Caki2 (cell line): Measurements from ENCODE around the gene ZNF503. TPM values are rescaled to one million over a fixed set of nuclear protein-coding genes. Genes with fewer than 3 reads are reported as not detected.

Source experiments
- DNase-seq: peaks from one replicate; pipeline ENCODE4 v3.0.0-alpha.2; 2015; ENCODE audit warnings: low read depth
- in situ Hi-C: cut with HindIII; loops from 2 replicates; pipeline ENCODE4 v1.10.0; 2016; ENCODE audit warnings: low sequenced_read_pairs, low pct_unique_long_range_greater_than_20kb, mixed read lengths
- total RNA-seq: library from RNA; depleted of rRNA; stranded (reverse); fragments of >200 nt; shearing (Covaris generic); gene quantifications from 2 replicates; pipeline ENCODE4 v1.2.3, GENCODE V29; 2014; ENCODE audit warnings: low replicate concordance

The ZNF503 gene
- total RNA-seq, 1 experiment from 2014 or later = 11.6 TPM

DNA sequence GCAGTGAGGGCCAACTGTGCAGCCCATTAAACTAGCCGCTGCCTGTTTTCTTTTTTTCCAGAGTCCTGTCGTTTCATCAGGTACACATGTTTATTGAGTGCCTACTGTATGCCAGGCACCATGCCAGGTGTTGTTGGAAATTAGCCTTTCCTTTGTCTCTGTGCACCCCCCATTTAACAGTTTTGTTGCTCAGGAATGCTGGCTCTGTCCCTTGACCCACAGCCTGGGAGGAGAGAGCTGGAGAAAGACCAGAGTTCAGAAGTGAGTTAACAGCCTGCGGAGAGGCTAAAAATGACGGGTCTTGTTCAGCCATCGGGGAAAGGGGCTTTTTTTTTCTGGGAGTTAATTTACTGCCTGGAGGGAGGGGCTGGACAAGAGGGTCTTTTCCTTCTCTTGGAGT is 31.2 kb upstream of the ZNF503 start:
- DNase-seq = no peak
- in situ Hi-C loops = no loop called here

DNA sequence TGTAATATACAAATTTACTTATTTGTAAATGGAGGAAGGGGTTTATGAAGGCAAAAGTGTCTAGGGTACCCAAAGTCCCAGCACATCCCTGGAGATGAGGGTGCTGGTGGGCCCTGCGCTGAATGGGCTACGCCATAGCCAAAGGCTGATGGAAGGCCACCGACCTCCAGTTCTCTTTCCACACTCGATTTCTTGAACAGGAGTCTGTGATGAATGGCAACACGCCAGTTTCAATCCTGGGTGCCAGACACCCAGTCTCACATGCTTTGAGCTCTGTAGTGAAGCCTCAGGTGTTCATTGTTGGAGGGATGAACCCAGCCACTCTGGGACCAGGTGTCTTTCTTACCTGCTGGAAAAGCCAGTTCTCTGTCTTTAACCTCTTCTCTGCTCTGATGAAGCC is 30.6 kb upstream of the ZNF503 start:
- no peak for DNase-seq
- in situ Hi-C loops = no loop called here

DNA sequence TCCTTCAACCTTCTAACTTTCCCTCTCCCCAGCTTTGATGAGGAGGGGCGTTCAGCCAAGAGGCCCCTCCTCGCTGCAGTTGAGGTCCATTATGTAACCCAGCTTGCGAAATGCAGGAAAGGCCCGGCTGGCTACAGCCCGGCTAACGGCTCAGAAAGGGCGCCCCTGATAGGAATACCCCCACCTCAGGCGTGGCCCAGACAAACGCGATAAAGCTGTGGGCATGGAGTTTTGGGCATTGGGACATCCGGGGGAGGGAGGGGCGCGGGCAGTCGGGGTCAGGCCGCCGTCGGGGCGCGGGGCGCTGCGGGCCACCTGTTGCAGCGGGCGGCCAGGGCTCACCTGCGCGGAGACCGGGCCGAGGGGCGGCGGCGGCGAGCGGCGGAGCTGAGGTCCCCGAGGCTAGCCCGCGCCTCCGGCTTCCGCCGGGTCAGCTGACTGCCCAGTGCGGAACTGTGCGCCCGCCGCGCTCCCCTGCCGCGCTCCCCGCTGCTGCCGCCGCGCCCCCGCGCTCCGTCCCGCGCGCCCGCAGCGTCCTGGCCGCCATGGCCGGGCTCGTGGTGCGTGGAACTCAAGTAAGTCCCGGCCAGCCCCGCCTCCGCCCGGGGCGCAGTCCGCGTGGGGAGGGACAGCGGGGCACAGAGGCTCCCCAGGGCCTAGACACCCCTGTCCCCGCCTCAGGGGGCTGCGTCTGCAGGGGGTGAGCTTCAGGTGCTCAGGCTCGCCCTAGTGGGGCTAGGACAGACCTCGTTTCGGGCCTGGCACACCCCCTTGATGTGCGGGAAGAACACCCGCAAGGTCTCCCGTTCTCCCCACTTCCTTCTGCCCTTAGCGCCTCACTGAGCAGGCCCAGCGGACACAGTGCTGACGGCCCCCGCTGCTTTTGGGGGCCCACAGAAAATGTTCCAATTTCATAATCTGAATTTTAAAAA is 29.9 kb upstream of the ZNF503 start, which contains the start of gene LRMDA:
Gene LRMDA (plus strand): TSS at position 445 of the 932 bp plus-strand sequence.
- in situ Hi-C loops = no loop called here
- DNase-seq = peak; percentile 32

DNA sequence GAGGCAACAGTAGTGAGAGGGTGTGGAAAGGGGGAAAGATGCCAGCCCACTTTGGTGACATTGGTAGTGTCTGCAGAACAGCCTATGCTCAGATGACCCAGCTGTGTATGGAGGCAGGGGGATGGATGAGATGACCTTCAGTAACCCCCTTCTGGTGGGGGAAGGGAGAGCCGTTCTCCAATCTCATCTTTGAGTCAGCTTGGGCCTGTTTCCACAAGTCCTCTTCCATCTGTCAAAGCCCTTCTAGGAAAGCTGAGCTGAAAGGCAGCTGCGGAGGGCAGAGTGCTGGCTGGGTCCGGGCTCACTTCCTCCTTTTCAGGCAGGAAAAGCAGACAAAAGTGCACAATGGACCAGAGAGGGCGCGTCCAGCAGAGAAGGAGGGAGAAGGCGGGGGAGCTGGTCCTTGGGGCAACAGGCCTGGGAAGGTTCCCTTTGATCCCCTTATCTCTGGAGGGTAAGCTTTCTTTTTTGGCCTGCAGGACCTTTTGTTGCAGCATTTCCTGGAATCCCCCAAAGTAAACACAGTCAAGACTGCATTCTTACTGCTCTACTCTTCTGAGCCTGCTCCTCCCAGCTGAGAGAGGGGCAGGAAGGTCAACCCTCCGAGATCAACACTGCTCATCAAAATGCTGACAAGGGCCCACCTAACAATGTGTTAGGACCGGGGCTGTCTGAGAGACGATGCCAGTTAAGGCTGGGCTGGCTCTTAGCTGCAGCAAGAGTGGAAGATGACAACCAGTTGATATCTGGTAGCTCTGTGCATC is 28.6 kb upstream of the ZNF503 start:
- in situ Hi-C loops = no loop called here
- DNase-seq = no peak

DNA sequence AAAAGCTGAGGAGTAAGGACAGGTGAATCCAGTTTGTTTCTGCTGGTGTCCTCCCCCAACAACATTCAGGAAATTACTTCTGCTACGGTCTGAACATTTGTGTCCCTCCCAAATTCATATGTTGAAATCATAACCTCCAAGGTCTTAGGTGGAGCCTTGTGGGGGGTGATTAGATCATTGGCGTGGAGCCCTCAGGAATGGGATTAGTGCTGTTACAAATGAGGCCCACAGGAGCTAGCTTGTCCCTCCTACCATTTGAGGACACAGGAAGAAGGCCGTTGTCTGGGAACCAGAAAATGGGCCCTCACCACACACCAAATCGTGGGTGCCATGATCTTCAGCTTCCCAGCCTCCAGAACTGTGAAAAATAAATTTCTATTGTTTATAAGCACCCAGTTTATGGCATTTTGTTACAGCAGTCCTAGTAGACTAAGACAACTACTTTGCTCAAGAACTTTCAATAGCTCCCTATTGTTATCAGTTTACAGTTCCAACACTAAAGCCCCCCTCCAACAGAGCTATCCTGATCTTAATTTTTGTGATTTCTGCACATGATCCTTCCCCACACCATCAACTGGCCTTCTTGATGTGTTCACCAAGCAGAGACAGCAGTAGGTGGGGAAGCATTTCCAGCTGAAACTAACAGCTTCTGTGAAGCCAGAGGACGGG is 27.7 kb upstream of the ZNF503 start:
- DNase-seq = no peak
- in situ Hi-C loops = no loop called here

DNA sequence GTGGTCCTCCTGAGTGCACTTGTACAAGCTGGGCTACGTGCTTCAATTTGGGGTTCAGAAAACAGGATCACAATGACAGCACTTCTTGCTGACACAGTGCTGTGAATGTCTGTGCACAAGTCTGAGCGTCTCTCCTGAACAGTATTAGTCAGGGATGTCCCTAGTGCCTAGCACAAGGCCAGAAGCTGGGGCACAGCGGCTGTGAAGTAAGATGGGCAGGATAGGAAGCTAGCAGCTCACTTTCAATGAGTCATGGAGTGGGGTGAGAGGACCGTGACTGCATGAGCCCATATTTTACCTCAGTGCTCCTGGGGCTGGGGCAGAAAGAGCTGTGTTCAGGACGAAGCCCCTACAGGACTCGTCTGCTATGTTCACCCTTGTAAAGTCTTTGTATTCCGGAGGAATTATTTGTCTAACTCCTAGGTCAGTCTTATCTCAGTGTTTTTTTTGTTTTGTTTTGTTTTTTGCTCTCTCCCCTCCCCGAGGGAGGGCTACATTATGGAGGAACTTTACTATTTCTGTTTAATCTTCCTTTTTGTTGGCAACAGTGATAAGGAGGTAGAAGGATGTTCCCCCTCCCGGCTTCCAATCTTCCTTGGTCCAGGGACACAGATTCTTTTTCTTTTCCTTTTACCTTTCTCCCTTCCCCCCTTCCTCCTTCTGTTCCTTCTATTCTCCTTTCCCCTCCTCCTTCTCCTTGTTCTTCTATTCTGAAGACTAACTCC is 27.0 kb upstream of the ZNF503 start:
- in situ Hi-C loops = no loop called here
- DNase-seq = peak; percentile 38

DNA sequence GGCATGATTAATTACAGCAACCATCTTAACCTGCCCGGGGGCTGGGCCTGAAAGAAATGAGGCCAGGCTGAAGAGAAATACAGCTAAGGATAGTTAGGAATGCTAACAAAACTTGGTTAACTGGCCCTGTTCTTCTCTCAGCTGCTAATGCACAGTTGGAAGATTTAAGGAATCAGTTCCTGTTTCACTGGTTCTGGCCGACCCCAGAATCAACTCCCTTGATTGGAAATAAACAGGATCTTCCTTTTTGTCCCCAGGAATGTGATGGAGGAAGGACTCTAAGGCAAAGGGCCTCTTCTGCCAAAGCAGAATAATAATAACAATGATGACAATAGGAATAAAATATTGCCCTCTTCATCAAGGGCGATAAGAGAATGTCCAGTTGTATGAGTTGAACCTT is 26.4 kb upstream of the ZNF503 start:
- no peak for DNase-seq
- in situ Hi-C loops = no loop called here

DNA sequence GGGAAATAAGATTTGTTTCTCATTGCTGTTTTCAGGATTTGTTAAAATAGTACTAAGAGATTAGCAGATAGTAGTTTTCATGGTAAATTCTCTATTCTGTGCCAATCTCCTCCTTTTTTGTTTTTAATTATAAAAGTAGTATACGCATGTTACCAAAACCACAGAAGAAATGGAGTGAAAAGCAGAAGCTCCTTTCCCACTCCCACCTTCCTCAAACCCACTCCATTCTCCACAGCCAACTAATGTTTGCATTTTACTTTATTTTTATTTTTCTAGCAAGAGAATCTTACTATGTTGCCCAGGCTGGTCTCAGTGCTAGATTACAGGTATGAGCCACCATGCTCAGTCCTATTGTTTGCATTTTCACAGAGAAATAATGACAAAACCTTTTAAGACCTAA is 25.3 kb upstream of the ZNF503 start:
- in situ Hi-C loops = no loop called here
- DNase-seq = no peak

DNA sequence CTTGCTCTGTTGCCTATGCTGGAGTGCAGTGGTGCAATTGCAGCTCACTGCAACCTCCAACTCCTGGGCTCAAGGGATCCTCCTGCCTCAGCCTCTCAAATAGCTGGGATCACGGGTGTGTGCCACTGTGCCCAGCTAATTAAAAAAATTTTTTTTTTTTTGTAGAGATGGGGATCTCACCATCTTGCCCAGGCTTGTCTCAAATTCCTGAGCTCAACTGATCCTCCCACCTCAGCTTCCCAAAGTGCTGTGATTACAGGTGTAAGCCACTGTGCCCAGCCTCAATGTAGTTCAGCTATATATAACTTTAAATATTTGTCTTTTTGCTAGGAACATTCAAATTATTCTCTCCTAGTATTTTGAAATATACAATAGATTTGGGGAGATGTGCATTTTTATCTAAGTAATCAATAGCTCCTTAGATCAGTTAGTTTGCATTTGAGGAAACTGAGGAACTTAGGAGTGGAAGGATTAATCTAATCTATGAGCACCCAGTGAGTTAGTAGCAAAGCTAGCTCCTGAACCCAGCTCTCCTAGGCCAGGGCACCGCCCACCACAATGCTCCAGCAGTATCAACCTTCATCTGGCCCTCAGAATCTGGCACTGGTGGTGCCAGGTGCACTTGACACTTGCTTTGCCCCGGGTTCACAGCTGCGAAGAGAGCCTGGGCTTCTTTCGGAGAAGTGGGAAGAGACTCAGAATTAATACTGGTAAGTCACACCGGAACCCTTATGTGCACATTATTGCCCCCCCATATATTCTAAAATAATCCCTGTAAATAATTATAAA is 23.9 kb upstream of the ZNF503 start:
- in situ Hi-C loops = no loop called here
- no peak for DNase-seq

DNA sequence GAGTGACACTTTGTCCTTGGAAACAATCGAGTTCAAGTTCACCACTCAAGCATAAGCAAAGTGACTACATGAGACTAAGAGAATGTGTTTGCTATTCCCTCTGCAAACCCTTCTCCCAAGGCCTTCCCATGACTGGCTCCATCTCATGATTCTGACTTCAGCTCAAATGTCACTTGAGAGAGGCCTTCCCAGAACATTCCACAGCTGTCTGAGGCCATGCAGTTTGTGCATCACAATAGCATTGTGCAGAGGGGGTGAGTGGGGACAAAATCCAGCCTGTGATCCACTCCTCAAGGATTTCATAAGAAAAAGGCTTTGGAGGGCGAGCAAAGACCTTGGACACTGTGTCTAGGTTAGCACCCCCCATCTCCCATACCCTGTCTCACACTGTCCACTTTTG is 23.0 kb upstream of the ZNF503 start:
- in situ Hi-C loops = no loop called here
- DNase-seq = no peak

DNA sequence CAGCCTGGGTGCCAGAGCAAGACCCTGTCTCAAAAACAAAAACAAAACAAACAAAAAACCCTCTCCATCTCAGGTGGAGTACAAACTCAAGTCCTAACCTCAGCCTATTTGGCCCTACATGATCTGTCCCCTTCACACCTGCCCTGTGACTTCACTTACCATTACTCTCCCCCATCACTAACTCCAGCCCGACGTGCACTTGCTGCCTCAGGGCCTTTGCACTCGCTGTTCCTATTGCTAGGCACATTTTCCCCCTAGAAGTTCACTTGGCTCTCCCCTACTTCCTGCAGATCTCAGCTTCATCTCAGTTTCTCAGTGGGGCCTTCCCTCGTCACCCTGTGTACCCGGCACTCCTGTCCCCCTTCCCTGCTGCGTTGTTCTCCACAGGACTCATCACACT is 21.3 kb upstream of the ZNF503 start:
- DNase-seq = no peak
- in situ Hi-C loops = no loop called here

DNA sequence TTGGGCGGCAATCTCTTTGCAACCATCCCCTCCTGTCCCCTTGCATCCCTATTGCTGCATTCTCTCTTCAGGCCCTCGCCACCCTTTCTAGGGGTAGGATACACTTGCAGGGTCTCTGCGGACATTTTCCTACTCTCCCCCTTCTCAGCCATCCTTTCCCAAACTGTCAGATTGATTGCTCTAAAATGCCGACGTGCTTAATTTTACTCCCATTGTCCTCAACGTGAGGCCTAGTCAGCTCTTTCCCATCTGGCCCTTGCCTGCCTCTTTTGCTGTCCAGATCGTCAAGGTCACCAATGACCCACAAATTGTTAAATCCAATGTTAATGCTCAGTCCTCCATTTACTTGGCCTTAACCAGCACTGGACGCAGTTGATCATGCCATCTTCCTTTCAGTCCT is 17.1 kb upstream of the ZNF503 start:
- no peak for DNase-seq
- in situ Hi-C loops = no loop called here

DNA sequence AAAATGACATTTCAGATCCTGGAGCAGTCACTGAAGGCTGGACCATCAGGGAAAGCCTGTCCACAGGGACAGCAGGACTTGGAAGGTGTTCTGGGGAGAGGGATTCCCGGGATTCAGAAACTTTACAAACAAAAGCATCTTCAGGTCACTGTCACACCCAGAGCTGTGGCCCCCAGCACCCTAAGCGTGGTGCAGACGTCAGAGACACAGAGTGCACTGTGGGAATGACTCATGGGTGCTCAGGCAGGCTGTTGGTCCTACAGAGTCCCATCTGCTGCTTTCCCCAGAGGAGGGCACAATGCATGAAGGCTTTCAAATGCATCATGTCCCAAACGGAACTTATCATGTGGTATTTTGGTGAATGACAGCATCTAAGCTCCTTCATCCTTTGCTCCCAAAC is 16.7 kb upstream of the ZNF503 start:
- DNase-seq = no peak
- in situ Hi-C loops = no loop called here

DNA sequence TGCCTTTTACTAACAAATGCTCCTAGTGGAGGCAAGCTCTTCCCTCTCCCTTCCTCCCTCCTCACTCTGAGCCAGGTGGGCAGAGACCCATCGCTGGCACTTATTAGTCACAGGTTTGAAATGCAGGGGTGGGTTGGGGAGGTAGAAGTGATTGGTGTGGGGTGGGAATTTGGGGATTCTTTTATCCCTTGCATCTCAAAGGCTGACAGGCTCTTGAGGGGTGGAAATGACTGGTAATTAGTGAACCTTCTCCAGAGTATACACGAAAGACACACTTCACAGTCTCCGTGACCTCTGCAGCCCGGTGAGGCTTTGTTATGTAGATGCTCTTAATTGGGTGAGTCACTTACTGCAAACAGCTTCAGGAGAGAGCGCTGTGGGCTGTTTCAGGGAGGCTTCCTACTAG is 16.0 kb upstream of the ZNF503 start:
- peak; percentile 52 for DNase-seq
- in situ Hi-C loops = no loop called here

DNA sequence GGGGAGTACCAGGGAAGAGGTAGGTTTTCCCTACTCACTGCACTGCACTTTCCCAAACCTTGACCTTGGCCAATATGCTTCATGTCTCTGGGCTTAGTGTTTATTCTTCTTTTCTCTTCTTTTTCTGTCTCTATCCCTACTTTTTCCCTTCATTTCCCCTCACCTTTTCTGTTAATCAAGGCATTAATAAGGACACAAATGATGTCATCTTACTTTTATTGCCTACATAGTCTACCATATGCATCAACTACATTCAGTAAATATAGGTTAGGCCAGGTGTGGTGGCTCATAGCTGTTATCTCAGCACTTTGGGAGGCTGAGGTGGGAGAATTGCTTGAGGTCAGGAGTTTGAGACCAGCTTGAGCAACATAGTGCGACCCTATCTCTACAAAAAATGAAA is 13.0 kb upstream of the ZNF503 start:
- in situ Hi-C loops = no loop called here
- no peak for DNase-seq

DNA sequence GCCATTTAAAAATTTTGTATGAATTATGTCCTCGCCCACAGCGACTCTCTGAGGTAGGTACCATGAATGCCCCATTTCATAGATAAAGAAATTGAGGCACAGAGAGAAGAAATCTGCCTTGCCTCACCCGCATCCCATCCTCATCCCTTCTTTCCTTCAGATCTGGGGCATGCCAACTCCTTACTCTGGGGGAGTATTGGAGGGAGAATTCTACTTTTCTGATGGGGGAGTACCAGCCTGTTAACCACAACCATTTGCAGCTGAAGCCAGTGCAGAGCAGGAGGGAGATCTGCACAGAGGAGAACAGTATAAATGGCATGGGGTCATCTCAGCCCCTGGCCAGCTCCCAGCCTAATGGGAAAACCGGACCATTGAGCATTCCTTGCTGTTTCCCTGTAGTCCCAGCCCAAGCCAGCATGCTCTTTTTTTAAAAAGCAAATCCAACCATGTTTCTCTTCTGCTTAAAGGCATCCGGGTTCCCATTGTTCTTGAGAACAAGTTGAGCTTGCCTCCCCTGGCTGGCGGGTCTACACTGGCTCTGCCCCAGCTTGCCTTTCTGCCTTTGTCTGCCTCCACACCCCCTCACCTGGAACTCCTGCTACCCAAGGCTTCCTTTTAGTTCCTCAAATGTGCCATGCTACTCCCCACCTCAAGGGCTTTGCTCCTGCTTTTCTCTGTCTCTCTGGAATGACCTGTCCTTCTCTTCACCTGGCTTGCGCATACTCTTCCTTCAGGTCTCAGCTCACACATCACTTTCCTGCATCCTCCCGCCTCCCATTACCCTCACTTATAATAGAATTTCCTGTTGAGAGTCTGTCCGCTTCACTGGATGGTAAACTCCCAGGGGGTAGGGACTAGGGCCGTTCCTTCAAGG is 8.8 kb upstream of the ZNF503 start:
- in situ Hi-C loops = no loop called here
- DNase-seq = no peak
